Activated CD4-positive, alpha-beta T cell treated with anti-CD3 and anti-CD28 coated beads, Interleukin-2, amount 50 U/mL, for 24 hours (primary cell): ENCODE data around the gene KDF1.
"Not testable (repeated sequence)": the region's sequence is repeated elsewhere in the genome, so short reads cannot be mapped to it uniquely, and the experiment has no call there.

Source experiments
- DNase-seq, 2 donors: peaks; one replicate each; pipeline ENCODE4 v3.0.0-alpha.2; 2020; ENCODE audit warnings: low read depth in 1 of 2, low spot score in 1 of 2

Gene KDF1

GRCh38 chr1:26994020-26994786, 33.9 kb upstream of the KDF1 start:
- DNase-seq = peak in 1 of 2 donors; percentile 13

GRCh38 chr1:26993237-26994019, 33.2 kb upstream of the KDF1 start, which contains the start of gene TRNP1:
Gene TRNP1, plus strand, starts transcription at chr1:26993692. Its CDS starts 95 bp downstream, at chr1:26993787.
- peak; percentile 53 to 64 for DNase-seq

- DNase-seq = no peak
Measured at GRCh38 chr1:26991310-26992116, 31.2 kb upstream of the KDF1 start.

GRCh38 chr1:26989403-26990109, 29.3 kb upstream of the KDF1 start:
- not testable (repeated sequence) for DNase-seq

GRCh38 chr1:26986658-26987057, 26.4 kb upstream of the KDF1 start:
- DNase-seq = no peak

GRCh38 chr1:26984291-26984690, 24.0 kb upstream of the KDF1 start:
- no peak for DNase-seq

GRCh38 chr1:26983863-26984262, 23.6 kb upstream of the KDF1 start:
- DNase-seq = no peak

GRCh38 chr1:26981146-26981846, 21.0 kb upstream of the KDF1 start:
- no peak for DNase-seq

GRCh38 chr1:26978901-26979300, 18.6 kb upstream of the KDF1 start:
- no peak for DNase-seq

GRCh38 chr1:26976621-26977510, 16.6 kb upstream of the KDF1 start:
- DNase-seq = no peak

- no peak for DNase-seq
Measured at GRCh38 chr1:26972821-26973220, 12.6 kb upstream of the KDF1 start.

- DNase-seq = no peak
Measured at GRCh38 chr1:26972390-26972789, 12.1 kb upstream of the KDF1 start.

GRCh38 chr1:26971590-26971989, 11.3 kb upstream of the KDF1 start:
- no peak for DNase-seq

GRCh38 chr1:26970810-26971209, 10.5 kb upstream of the KDF1 start:
- DNase-seq = no peak

GRCh38 chr1:26965628-26966027, 5.4 kb upstream of the KDF1 start:
- no peak for DNase-seq

- DNase-seq = no peak
Measured at GRCh38 chr1:26965213-26965612, 4.9 kb upstream of the KDF1 start.

- DNase-seq = no peak
Measured at GRCh38 chr1:26961826-26962225, 1.6 kb upstream of the KDF1 start.

- no peak for DNase-seq
Measured at GRCh38 chr1:26960625-26960966, 328 bp upstream of the KDF1 start.

GRCh38 chr1:26959270-26959669, 998 bp downstream of the KDF1 start:
- DNase-seq = no peak
